GM12801 (cell line): Measurements from ENCODE around the gene TNXB.

ENCODE experiments used
- CTCF ChIP-seq: IDR thresholded peaks from one replicate; pipeline ENCODE4 v1.5.1; 2011; ENCODE audit warnings: control low read depth; ENCODE audit not compliant: insufficient read length; ENCODE audit errors: extremely low read depth

The TNXB gene

GRCh38 chr6:32109114-32109764, at the start of gene TNXB:
Gene TNXB (minus strand): TSS chr6:32109338. CDS start chr6:32098198, 11,140 bp downstream.
- no peak for TF ChIP-seq CTCF

- TF ChIP-seq CTCF, result no peak
Measured at GRCh38 chr6:32158052-32158451, 48.9 kb upstream of the TNXB start.

- no peak for TF ChIP-seq CTCF
Measured at GRCh38 chr6:32156891-32157290, 47.8 kb upstream of the TNXB start.

GRCh38 chr6:32154514-32155161, 45.5 kb upstream of the TNXB start:
- TF ChIP-seq CTCF, result no peak

GRCh38 chr6:32153564-32154513, 44.7 kb upstream of the TNXB start, which contains the start of gene PPT2:
Gene PPT2 (plus strand): TSS chr6:32154141. CDS start chr6:32154595, 454 bp downstream.
- no peak for TF ChIP-seq CTCF

- no peak for TF ChIP-seq CTCF
Measured at GRCh38 chr6:32152769-32153563, 43.8 kb upstream of the TNXB start.
